ENCODE results near the gene LTB4R2. TPM values are rescaled to one million over a fixed set of nuclear protein-coding genes. Genes with fewer than 3 reads are reported as not detected.

The LTB4R2 gene
- total and polyA plus RNA-seq, 2 of the 8 experiments (the other 6 are each of a cell fraction or from before 2014, with no cell fraction given): 5.3 to 6.7 TPM

- no peak for TF ChIP-seq USF2 (IDR thresholded peaks at IDR 0.05; ENCODE audit: low read length)
- TF ChIP-seq KDM1A (IDR thresholded peaks at IDR 0.05; ENCODE audit: borderline replicate concordance, low read length): no peak
- no peak for TF ChIP-seq ATF3 (IDR thresholded peaks at IDR 0.05; ENCODE audit: insufficient read depth, low read depth, low read length)
- TF ChIP-seq JUND (IDR thresholded peaks at IDR 0.05; ENCODE audit: low read length): no peak
- no peak for TF ChIP-seq PHF8 (conservative IDR thresholded peaks at IDR 0.05; ENCODE audit: low read depth, low read length)
- TF ChIP-seq MAFK (IDR thresholded peaks at IDR 0.05; ENCODE audit: low read depth, low read length): no peak
- TF ChIP-seq CHD7 (IDR thresholded peaks at IDR 0.05; ENCODE audit: insufficient replicate concordance, low read length): no peak
Measured at GRCh38 chr14:24312736-24313507, 3.0 kb downstream of the LTB4R2 start (continued).
